Activated CD4-positive, alpha-beta memory T cell treated with anti-CD3 and anti-CD28 coated beads for 36 hours (primary cell): ENCODE results near the gene RAB7A. TPM values are rescaled to one million over a fixed set of nuclear protein-coding genes. Genes with fewer than 3 reads are reported as not detected.
"Not testable (repeated sequence)": the region's sequence is repeated elsewhere in the genome, so short reads cannot be mapped to it uniquely, and the experiment has no call there.

Experiments
- CTCF ChIA-PET: fragments of 350-600 bp; sonication (Branson Sonifier 250); formaldehyde crosslinking; loops from one replicate; lab custom pipeline; 2021; ENCODE audit warnings: antibody characterized with exemption, inconsistent platforms; lab: Charles Lee
- POLR2A ChIA-PET: fragments of 350-600 bp; sonication (Branson Sonifier 250); formaldehyde crosslinking; loops from one replicate; lab custom pipeline; 2021; ENCODE audit warnings: antibody characterized with exemption; lab: Charles Lee
- DNase-seq: peaks from one replicate; pipeline ENCODE4 v3.0.0-alpha.2; 2020
- H3K27ac Mint-ChIP-seq: one replicate; pipeline ENCODE4 v1.8.0; 2021; ENCODE audit warnings: mixed read lengths
- H3K27me3 Mint-ChIP-seq: one replicate; pipeline ENCODE4 v1.8.0; 2021; ENCODE audit warnings: mixed read lengths
- H3K36me3 Mint-ChIP-seq: one replicate; pipeline ENCODE4 v1.8.0; 2021; ENCODE audit warnings: mixed read lengths
- H3K4me1 Mint-ChIP-seq: one replicate; pipeline ENCODE4 v1.8.0; 2021; ENCODE audit warnings: low read depth, mixed read lengths
- H3K4me3 Mint-ChIP-seq: one replicate; pipeline ENCODE4 v1.8.0; 2021; ENCODE audit warnings: mild to moderate bottlenecking, mixed read lengths
- H3K9me3 Mint-ChIP-seq: one replicate; pipeline ENCODE4 v1.8.0; 2021; ENCODE audit warnings: mixed read lengths
- intact Hi-C: fragments of 100-400 bp; cut with micrococcal nuclease; formaldehyde crosslinking; loops from one replicate; pipeline ENCODE4 v1.15.1; 2023
- total RNA-seq, 2 experiments: library from RNA; stranded (reverse); gene quantifications; one replicate each; pipeline ENCODE4 v1.2.3, GENCODE V29; 2021

The RAB7A gene
- total RNA-seq, 2 experiments from 2014 or later, result 264 to 272 TPM

DNA sequence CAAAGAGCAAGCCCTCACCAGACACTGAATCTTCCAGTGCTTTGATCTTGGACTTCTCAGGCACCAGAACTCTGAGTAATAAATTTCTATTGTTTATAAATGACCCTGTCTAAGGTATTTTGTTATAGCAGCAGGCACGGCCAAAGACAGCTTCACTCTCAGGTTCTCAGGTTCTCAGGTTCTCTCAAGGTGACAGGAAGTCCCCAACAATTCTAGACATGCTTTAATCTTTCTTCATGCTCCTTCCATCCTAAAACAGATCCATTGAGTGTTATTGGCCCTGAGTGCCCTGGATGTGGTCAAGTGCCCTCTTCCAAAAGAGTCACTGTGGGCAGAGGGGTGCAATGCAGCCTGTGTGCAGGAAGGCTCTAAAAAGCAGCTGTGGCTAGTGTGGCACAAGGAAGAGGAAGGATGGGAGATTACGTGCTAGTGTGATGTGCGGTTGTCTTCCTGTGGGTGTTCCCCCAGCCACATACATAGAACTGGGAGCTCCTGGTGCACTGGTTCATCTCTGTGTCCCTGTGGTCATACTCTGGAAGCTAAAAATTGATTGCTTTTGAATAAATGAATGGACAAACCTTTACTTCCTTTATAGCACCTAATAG lies 11.0 kb upstream of the RAB7A start:
- Mint-ChIP-seq H3K4me1 (peaks cover 13% of the 10 kb centered on the region), H3K4me3 (no peak overlapping the region), H3K27ac (peak overlapping the region; percentile 56), H3K9me3 (no peaks in the 10 kb centered on the region), H3K27me3 (no peaks in the 10 kb centered on the region), H3K36me3 (no peaks in the 10 kb centered on the region)
- CTCF ChIA-PET, result interaction anchor here (0.7 to 1.4 kb wide), 5 partner anchors 34 to 131 kb away, joined by 3 to 7 read pairs (median 4); no protein-coding TSS in a partner anchor
- peak; percentile 60 for DNase-seq
- POLR2A ChIA-PET, result interaction anchor here (0.5 to 1.1 kb wide), 3 partner anchors 9 to 568 kb away, joined by 3 to 4 read pairs (median 3); no protein-coding TSS in a partner anchor
- intact Hi-C loops, result no loop called here

- H3K4me1 Mint-ChIP-seq, result peaks cover 13% of the 10 kb centered on the region
- H3K4me3 Mint-ChIP-seq, CTCF ChIA-PET, H3K36me3 Mint-ChIP-seq, POLR2A ChIA-PET, H3K9me3 Mint-ChIP-seq, H3K27ac Mint-ChIP-seq, H3K27me3 Mint-ChIP-seq, intact Hi-C loops: not testable (repeated sequence)
- DNase-seq, result peak; percentile 15
These were observed 7.1 kb upstream of the RAB7A start for GRCh38 chr3:128718892-128719291.

DNA sequence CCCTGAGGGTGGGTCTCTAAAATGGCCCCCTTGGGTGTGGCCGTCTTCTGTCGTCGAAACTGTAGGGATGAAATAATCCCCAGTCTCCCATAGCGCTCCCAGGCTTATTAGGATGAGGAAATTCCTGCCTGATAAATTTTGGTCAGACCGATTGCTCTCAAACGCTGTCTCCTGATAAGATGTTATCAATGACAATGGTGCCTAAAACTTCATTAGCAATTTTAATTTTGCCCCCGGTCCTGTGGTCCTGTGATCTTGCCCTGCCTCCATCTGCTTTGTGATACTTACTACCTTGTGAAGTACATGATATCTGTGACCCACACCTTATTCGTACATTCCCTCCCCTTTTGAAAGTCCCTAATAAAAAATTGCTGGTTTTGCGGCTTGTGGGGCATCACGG lies 5.1 kb upstream of the RAB7A start:
- H3K27ac Mint-ChIP-seq, result no peak overlapping the region

DNA sequence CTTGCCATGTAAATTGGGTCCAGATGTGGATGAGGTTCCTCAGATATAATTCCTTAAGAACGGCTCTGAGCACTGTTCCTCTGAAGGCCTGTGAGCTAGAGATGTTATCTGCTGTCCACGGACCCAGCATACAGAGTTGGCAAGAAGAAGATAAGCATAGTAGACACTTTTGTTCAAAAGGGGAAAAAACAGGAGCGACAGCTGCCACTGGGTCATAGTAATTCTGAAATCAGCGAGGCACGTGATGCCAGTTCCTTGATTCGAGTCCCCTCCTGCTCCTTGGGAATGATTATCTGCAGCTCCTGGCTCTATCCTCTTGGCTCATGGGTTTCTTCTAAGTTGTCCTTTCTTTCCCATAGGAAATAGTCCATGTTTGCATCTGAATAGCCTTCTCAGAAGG lies 2.5 kb upstream of the RAB7A start:
- peaks cover 31% of the 10 kb centered on the region for H3K4me1 Mint-ChIP-seq
- intact Hi-C loops, result no loop called here
- DNase-seq, result no peak
- H3K27ac Mint-ChIP-seq, result no peak overlapping the region
- POLR2A ChIA-PET, result no interaction called here
- CTCF ChIA-PET, result interaction anchor here (1.1 to 2.6 kb wide), 2 partner anchors 42 to 106 kb away, joined by 3 to 6 read pairs; no protein-coding TSS in a partner anchor
- H3K27me3 Mint-ChIP-seq, result peaks cover 3% of the 10 kb centered on the region
- H3K36me3 Mint-ChIP-seq, result peaks cover 7% of the 10 kb centered on the region
- no peak overlapping the region for H3K4me3 Mint-ChIP-seq
- H3K9me3 Mint-ChIP-seq, result no peaks in the 10 kb centered on the region

More for the DNA sequence above, 5.1 kb upstream of the RAB7A start:
- ChIA-PET CTCF (no interaction called here), POLR2A (no interaction called here)
- H3K4me3 Mint-ChIP-seq, result no peak overlapping the region
- H3K36me3 Mint-ChIP-seq, result no peaks in the 10 kb centered on the region
- intact Hi-C loops, result no loop called here
- H3K4me1 Mint-ChIP-seq, result peaks cover 18% of the 10 kb centered on the region
- no peak for DNase-seq
- H3K9me3 Mint-ChIP-seq, result no peaks in the 10 kb centered on the region
- peaks cover 3% of the 10 kb centered on the region for H3K27me3 Mint-ChIP-seq

GRCh38 chr3:128725547-128726022 lies 398 bp upstream of the RAB7A start:
- H3K9me3 Mint-ChIP-seq, result no peaks in the 10 kb centered on the region
- ChIA-PET CTCF (interaction anchor here (0.8 to 2.6 kb wide), 5 partner anchors 44 to 154 kb away, joined by 3 to 6 read pairs (median 4); partner anchors contain the start of gene ACAD9), POLR2A (interaction anchor here (1.0 to 3.1 kb wide), 3 partner anchors 27 to 69 kb away, joined by 3 to 17 read pairs (median 14); no protein-coding TSS in a partner anchor)
- peak overlapping the region; percentile 87 for H3K27ac Mint-ChIP-seq
- H3K4me1 Mint-ChIP-seq, result peaks cover 44% of the 10 kb centered on the region
- intact Hi-C loops, result loop anchor here (1.0 to 5.0 kb wide), 8 partner anchors 44 to 457 kb away; partner anchors contain the start of genes CNBP, RAB43 and RPN1
- peaks cover 3% of the 10 kb centered on the region for H3K27me3 Mint-ChIP-seq
- peaks cover 12% of the 10 kb centered on the region for H3K36me3 Mint-ChIP-seq
- DNase-seq, result no peak
- peak overlapping the region; percentile 93 for H3K4me3 Mint-ChIP-seq

- H3K9me3 Mint-ChIP-seq, result no peaks in the 10 kb centered on the region
- POLR2A ChIA-PET, result interaction anchor here (0.6 to 3.1 kb wide), 8 partner anchors 10 to 152 kb away, joined by 3 to 17 read pairs (median 6); partner anchors contain the start of gene ACAD9
- DNase-seq, result no peak
- CTCF ChIA-PET, result interaction anchor here (0.6 to 2.0 kb wide), 6 partner anchors 11 to 110 kb away, joined by 3 to 13 read pairs (median 8); no protein-coding TSS in a partner anchor
- intact Hi-C loops, result loop anchor here (2.0 to 5.0 kb wide), 4 partner anchors 76 to 455 kb away; partner anchors contain the start of genes CNBP, RAB43 and RPN1
- H3K27ac Mint-ChIP-seq, result peak overlapping the region; percentile 87
- H3K4me1 Mint-ChIP-seq, result peaks cover 56% of the 10 kb centered on the region
- H3K27me3 Mint-ChIP-seq, result no peaks in the 10 kb centered on the region
- peak overlapping the region; percentile 93 for H3K4me3 Mint-ChIP-seq
- H3K36me3 Mint-ChIP-seq, result peaks cover 12% of the 10 kb centered on the region
These were observed 1.1 kb downstream of the RAB7A start for GRCh38 chr3:128727059-128727458.

DNA sequence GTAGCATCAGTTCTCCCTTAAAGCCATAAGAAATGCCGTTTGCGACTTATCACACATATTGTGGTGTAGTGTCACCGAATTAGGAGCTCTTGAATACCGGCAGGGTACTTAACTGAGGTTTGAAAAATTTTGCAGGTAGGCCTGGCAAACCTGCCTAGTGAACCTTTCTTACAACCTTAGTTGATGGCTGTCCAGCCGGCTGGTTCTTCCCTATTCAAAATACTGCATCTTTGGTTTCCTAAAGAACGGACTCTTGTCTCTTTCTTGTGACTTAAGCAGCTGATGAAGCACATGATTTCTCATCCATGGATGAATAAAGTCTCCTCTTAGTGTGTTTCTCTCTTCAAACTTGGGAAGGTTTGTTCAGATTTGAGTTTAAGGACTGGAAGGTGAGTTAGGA lies 1.5 kb downstream of the RAB7A start:
- Mint-ChIP-seq H3K36me3 (peaks cover 14% of the 10 kb centered on the region), H3K4me3 (peak overlapping the region; percentile 93), H3K9me3 (no peaks in the 10 kb centered on the region), H3K27ac (peak overlapping the region; percentile 87), H3K4me1 (peaks cover 60% of the 10 kb centered on the region), H3K27me3 (no peaks in the 10 kb centered on the region)
- CTCF ChIA-PET, result interaction anchor here (0.6 to 2.0 kb wide), 6 partner anchors 11 to 110 kb away, joined by 3 to 13 read pairs (median 8); no protein-coding TSS in a partner anchor
- POLR2A ChIA-PET, result interaction anchor here (1.0 to 3.1 kb wide), 7 partner anchors 26 to 152 kb away, joined by 3 to 17 read pairs (median 7); partner anchors contain the start of gene ACAD9
- intact Hi-C loops, result loop anchor here (2.0 to 5.0 kb wide), 4 partner anchors 77 to 455 kb away; partner anchors contain the start of genes CNBP, RAB43 and RPN1
- no peak for DNase-seq

GRCh38 chr3:128727996-128728395 lies 2.0 kb downstream of the RAB7A start:
- H3K27ac Mint-ChIP-seq, result peak overlapping the region; percentile 87
- H3K27me3 Mint-ChIP-seq, result no peaks in the 10 kb centered on the region
- H3K4me1 Mint-ChIP-seq, result peaks cover 65% of the 10 kb centered on the region
- intact Hi-C loops, result loop anchor here (2.0 to 5.0 kb wide), 4 partner anchors 77 to 454 kb away; partner anchors contain the start of genes CNBP, RAB43 and RPN1
- POLR2A ChIA-PET, result interaction anchor here (1.3 to 3.1 kb wide), 4 partner anchors 48 to 72 kb away, joined by 3 to 17 read pairs (median 10); no protein-coding TSS in a partner anchor
- peaks cover 15% of the 10 kb centered on the region for H3K36me3 Mint-ChIP-seq
- CTCF ChIA-PET, result interaction anchor here (1.4 to 2.0 kb wide), 4 partner anchors 10 to 67 kb away, joined by 8 to 13 read pairs (median 9); no protein-coding TSS in a partner anchor
- no peak for DNase-seq
- H3K4me3 Mint-ChIP-seq, result peak overlapping the region; percentile 93
- no peaks in the 10 kb centered on the region for H3K9me3 Mint-ChIP-seq

DNA sequence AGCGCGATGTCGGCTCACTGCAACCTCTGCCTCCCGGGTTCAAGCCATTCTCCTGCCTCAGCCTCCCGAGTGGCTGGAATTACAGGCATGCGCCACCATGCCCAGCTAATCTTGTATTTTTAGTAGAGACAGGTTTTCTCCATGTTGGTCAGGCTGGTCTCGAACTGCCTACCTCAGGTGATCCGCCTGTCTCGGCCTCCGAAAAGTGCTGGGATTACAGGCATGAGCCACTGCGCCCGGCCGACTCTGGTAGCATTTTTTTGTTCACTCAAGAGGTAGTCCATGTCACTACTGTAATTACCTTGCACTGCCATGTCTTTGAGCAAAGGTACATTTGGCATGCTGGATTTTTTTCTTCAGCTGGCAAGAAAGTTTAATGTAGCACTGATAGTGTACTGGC lies 2.5 kb downstream of the RAB7A start:
- H3K36me3 Mint-ChIP-seq, result peaks cover 15% of the 10 kb centered on the region
- POLR2A ChIA-PET, result interaction anchor here (3.1 kb wide), 1 partner anchor 60 kb away, joined by 14 read pairs; no protein-coding TSS in a partner anchor
- H3K4me1 Mint-ChIP-seq, result peaks cover 71% of the 10 kb centered on the region
- H3K27ac Mint-ChIP-seq, H3K27me3 Mint-ChIP-seq, H3K9me3 Mint-ChIP-seq, DNase-seq: not testable (repeated sequence)
- H3K4me3 Mint-ChIP-seq, result peak overlapping the region; percentile 29
- CTCF ChIA-PET, result interaction anchor here (2.7 kb wide), 1 partner anchor 67 kb away, joined by 10 read pairs; no protein-coding TSS in a partner anchor
- intact Hi-C loops, result loop anchor here (5.0 kb wide), 2 partner anchors 394 to 454 kb away; partner anchors contain the start of genes CNBP and RAB43

GRCh38 chr3:128730471-128730870 lies 4.5 kb downstream of the RAB7A start:
- POLR2A ChIA-PET, result interaction anchor here (0.6 to 0.7 kb wide), 2 partner anchors 50 to 58 kb away, joined by 3 read pairs; no protein-coding TSS in a partner anchor
- CTCF ChIA-PET, result interaction anchor here (0.7 to 3.7 kb wide), 5 partner anchors 49 to 113 kb away, joined by 3 to 16 read pairs (median 6); no protein-coding TSS in a partner anchor
- Mint-ChIP-seq H3K27me3 (no peaks in the 10 kb centered on the region), H3K36me3 (peaks cover 18% of the 10 kb centered on the region), H3K4me3 (peak overlapping the region; percentile 9), H3K9me3 (no peaks in the 10 kb centered on the region), H3K4me1 (peaks cover 79% of the 10 kb centered on the region), H3K27ac (peak overlapping the region; percentile 48)
- intact Hi-C loops, result loop anchor here (1.0 kb wide), 2 partner anchors 64 to 74 kb away; no protein-coding TSS in a partner anchor
- no peak for DNase-seq

- H3K36me3 Mint-ChIP-seq, result peaks cover 19% of the 10 kb centered on the region
- H3K27me3 Mint-ChIP-seq, result no peaks in the 10 kb centered on the region
- peaks cover 71% of the 10 kb centered on the region for H3K4me1 Mint-ChIP-seq
- no peak for DNase-seq
- H3K27ac Mint-ChIP-seq, result peak overlapping the region; percentile 11
- CTCF ChIA-PET, result interaction anchor here (1.9 to 4.1 kb wide), 2 partner anchors 54 to 61 kb away, joined by 9 to 10 read pairs; no protein-coding TSS in a partner anchor
- POLR2A ChIA-PET, result interaction anchor here (1.1 to 1.3 kb wide), 2 partner anchors 45 to 60 kb away, joined by 3 read pairs; no protein-coding TSS in a partner anchor
- H3K9me3 Mint-ChIP-seq, result no peaks in the 10 kb centered on the region
- intact Hi-C loops, result no loop called here
- H3K4me3 Mint-ChIP-seq, result no peak overlapping the region
These were observed 8.7 kb downstream of the RAB7A start for GRCh38 chr3:128734523-128735189.
